Stimulated activated CD8-positive, alpha-beta memory T cell treated with anti-CD3 and anti-CD28 coated beads, Interleukin-7, amount 100 ng/mL, for 48 hours (primary cell): Measurements from ENCODE around the gene GPR176.
A peak's percentile ranks its signal among the peaks of the same experiment; 100 is the strongest.

Source experiments
- DNase-seq, 2 donors: peaks; one replicate each; pipeline ENCODE4 v3.0.0-alpha.2; 2020; ENCODE audit warnings: low read depth in 1 of 2; ENCODE audit errors: extremely low read depth in 1 of 2

The GPR176 gene

GRCh38 chr15:39785841-39786240 is 134.2 kb downstream of the GPR176 start:
- DNase-seq = no peak

- no peak for DNase-seq
Measured at GRCh38 chr15:39785139-39785538, 134.9 kb downstream of the GPR176 start.

- DNase-seq = no peak
Measured at GRCh38 chr15:39784638-39785037, 135.4 kb downstream of the GPR176 start.

- DNase-seq = no peak
Measured at GRCh38 chr15:39784125-39784524, 135.9 kb downstream of the GPR176 start.

GRCh38 chr15:39783244-39783820 is 136.7 kb downstream of the GPR176 start:
- DNase-seq = no peak

GRCh38 chr15:39782441-39783138 is 137.5 kb downstream of the GPR176 start, which contains the start of gene FSIP1:
Gene FSIP1 (minus strand): TSS chr15:39782841. CDS start chr15:39776524, 6,317 bp downstream.
- peak; percentile 91 to 93 for DNase-seq

GRCh38 chr15:39781967-39782302 is 138.1 kb downstream of the GPR176 start:
- no peak for DNase-seq

GRCh38 chr15:39781147-39781966 is 138.7 kb downstream of the GPR176 start:
- no peak for DNase-seq

GRCh38 chr15:39778021-39778420 is 142.0 kb downstream of the GPR176 start:
- no peak for DNase-seq

- DNase-seq = no peak
Measured at GRCh38 chr15:39777496-39777895, 142.6 kb downstream of the GPR176 start.

GRCh38 chr15:39776068-39776467 is 144.0 kb downstream of the GPR176 start:
- DNase-seq = no peak

GRCh38 chr15:39774688-39775267 is 145.3 kb downstream of the GPR176 start:
- DNase-seq = no peak

- DNase-seq = no peak
Measured at GRCh38 chr15:39770748-39771689, 149.0 kb downstream of the GPR176 start.

- no peak for DNase-seq
Measured at GRCh38 chr15:39767921-39768320, 152.1 kb downstream of the GPR176 start.

GRCh38 chr15:39761006-39761405 is 159.1 kb downstream of the GPR176 start:
- no peak for DNase-seq

- no peak for DNase-seq
Measured at GRCh38 chr15:39756806-39757522, 163.1 kb downstream of the GPR176 start.

- no peak for DNase-seq
Measured at GRCh38 chr15:39752991-39753390, 167.1 kb downstream of the GPR176 start.

GRCh38 chr15:39752246-39752645 is 167.8 kb downstream of the GPR176 start:
- DNase-seq = no peak
